ENCODE measurements around the gene CYP27A1.

- TF ChIP-seq CTCF (conservative IDR thresholded peaks at IDR 0.05; ENCODE audit: low read depth, low read length) (no peak), EZH2 (IDR thresholded peaks at IDR 0.05; ENCODE audit: borderline replicate concordance, low read depth, low read length, poor library complexity, severe bottlenecking) (no peak)
Observed at GRCh38 chr2:218734190-218734975, 47.6 kb upstream of the CYP27A1 start.

All from A673 (cell line).